ENCODE results near the gene SHOX.

SHOX gene

GRCh38 chrX:675279-675954, 44.8 kb downstream of the SHOX start:
- DNase-seq = no peak

GRCh38 chrX:675955-676295, 45.3 kb downstream of the SHOX start:
- no peak for DNase-seq

- DNase-seq = no peak
Measured at GRCh38 chrX:677376-677775, 46.8 kb downstream of the SHOX start.

GRCh38 chrX:679291-679979, 48.8 kb downstream of the SHOX start:
- no peak for DNase-seq

GRCh38 chrX:680062-680461, 49.5 kb downstream of the SHOX start:
- DNase-seq = no peak

- no peak for DNase-seq
Measured at GRCh38 chrX:681989-682388, 51.4 kb downstream of the SHOX start.

GRCh38 chrX:682892-683291, 52.3 kb downstream of the SHOX start:
- DNase-seq = no peak

- DNase-seq = no peak
Measured at GRCh38 chrX:683576-683975, 53.0 kb downstream of the SHOX start.

- DNase-seq = no peak
Measured at GRCh38 chrX:685120-686032, 54.8 kb downstream of the SHOX start.

GRCh38 chrX:689983-690382, 59.4 kb downstream of the SHOX start:
- no peak for DNase-seq

GRCh38 chrX:694800-695199, 64.2 kb downstream of the SHOX start:
- DNase-seq = no peak

GRCh38 chrX:698206-698605, 67.6 kb downstream of the SHOX start:
- DNase-seq = peak; percentile 33 to 73 (median 63)

GRCh38 chrX:700936-701335, 70.3 kb downstream of the SHOX start:
- no peak for DNase-seq

GRCh38 chrX:701673-702072, 71.1 kb downstream of the SHOX start:
- DNase-seq = no peak

- no peak for DNase-seq
Measured at GRCh38 chrX:703466-703865, 72.9 kb downstream of the SHOX start.

GRCh38 chrX:703866-704265, 73.3 kb downstream of the SHOX start:
- peak in 2 of 4 experiments; percentile 4 to 6 for DNase-seq

Measured in suppressor macrophage (primary cell).